GM18858 (cell line): ENCODE data around the gene SETD7.
A peak's percentile ranks its signal among the peaks of the same experiment; 100 is the strongest.

Source experiments
- ATAC-seq: cut with Tn5 transposase; IDR thresholded peaks from one replicate; pipeline ENCODE4 v1.9.1; 2021; ENCODE audit not compliant: unreplicated experiment

SETD7 gene

GRCh38 chr4:139552517-139553307, 3.3 kb downstream of the SETD7 start:
- no peak for ATAC-seq

- no peak for ATAC-seq
Measured at GRCh38 chr4:139550724-139551429, 5.1 kb downstream of the SETD7 start.

- ATAC-seq = no peak
Measured at GRCh38 chr4:139547979-139548378, 8.0 kb downstream of the SETD7 start.

GRCh38 chr4:139540632-139541031, 15.4 kb downstream of the SETD7 start:
- no peak for ATAC-seq

GRCh38 chr4:139540161-139540560, 15.9 kb downstream of the SETD7 start:
- no peak for ATAC-seq

- no peak for ATAC-seq
Measured at GRCh38 chr4:139537292-139537691, 18.7 kb downstream of the SETD7 start.

- ATAC-seq = no peak
Measured at GRCh38 chr4:139535871-139536234, 20.2 kb downstream of the SETD7 start.

GRCh38 chr4:139535228-139535870, 20.7 kb downstream of the SETD7 start:
- ATAC-seq = no peak

- ATAC-seq = no peak
Measured at GRCh38 chr4:139534287-139534950, 21.6 kb downstream of the SETD7 start.

- ATAC-seq = no peak
Measured at GRCh38 chr4:139533511-139533910, 22.5 kb downstream of the SETD7 start.

GRCh38 chr4:139532947-139533346, 23.1 kb downstream of the SETD7 start:
- no peak for ATAC-seq

GRCh38 chr4:139530833-139531427, 25.1 kb downstream of the SETD7 start:
- no peak for ATAC-seq

GRCh38 chr4:139528377-139529005, 27.5 kb downstream of the SETD7 start:
- peak; percentile 70 for ATAC-seq

GRCh38 chr4:139526928-139527327, 29.1 kb downstream of the SETD7 start:
- ATAC-seq = no peak

- peak; percentile 35 for ATAC-seq
Measured at GRCh38 chr4:139525414-139525813, 30.6 kb downstream of the SETD7 start.

- no peak for ATAC-seq
Measured at GRCh38 chr4:139524062-139524631, 31.9 kb downstream of the SETD7 start.

- no peak for ATAC-seq
Measured at GRCh38 chr4:139523076-139523475, 32.9 kb downstream of the SETD7 start.

- peak; percentile 16 for ATAC-seq
Measured at GRCh38 chr4:139522457-139522856, 33.6 kb downstream of the SETD7 start.

- ATAC-seq = peak; percentile 34
Measured at GRCh38 chr4:139521754-139522401, 34.1 kb downstream of the SETD7 start.

- no peak for ATAC-seq
Measured at GRCh38 chr4:139515531-139515958, 40.5 kb downstream of the SETD7 start.
